ENCODE measurements around the gene PKN3.

- TF ChIP-seq TAF1 (IDR thresholded peaks at IDR 0.05; ENCODE audit: low read depth, low read length), result no peak
- no peak for TF ChIP-seq POLR2A (IDR thresholded peaks at IDR 0.05; ENCODE audit: low read depth, low read length)
These were observed 55.3 kb downstream of the PKN3 start for GRCh38 chr9:128757602-128758001.

Data from GM12891 (cell line).